Natural killer cell (primary cell): ENCODE measurements around the gene EXOC6B. TPM values are rescaled to one million over a fixed set of nuclear protein-coding genes. Genes with fewer than 3 reads are reported as not detected.

Experiments
- ATAC-seq, 3 donors: fragments of 150-1000 bp in 2 of 3; fragments of 200-7000 bp in 1 of 3; cut with Tn5 transposase; 1 replicate in 1 of 3; 2 replicates in 2 of 3; pipeline ENCODE4 v1.10.0; 2021; ENCODE audit warnings: mild to moderate bottlenecking in 2 of 3, moderate library complexity in 2 of 3
- DNase-seq, 2 donors: peaks; one replicate each; pipeline versions ENCODE4 v3.0.0 to v3.0.0-alpha.2; 2013 to 2021; ENCODE audit warnings: mixed read lengths in 1 of 2
- H3K27ac ChIP-seq: one replicate; pipeline ENCODE4 v1.5.1; 2013; ENCODE audit warnings: mild to moderate bottlenecking, low read length
- H3K27me3 ChIP-seq: one replicate; pipeline ENCODE4 v1.6.1; 2013; ENCODE audit warnings: low read length; ENCODE audit not compliant: control insufficient read depth, insufficient read depth
- H3K36me3 ChIP-seq: one replicate; pipeline ENCODE4 v1.6.1; 2013; ENCODE audit warnings: low read length; ENCODE audit not compliant: control insufficient read depth, insufficient read depth
- H3K4me1 ChIP-seq: one replicate; pipeline ENCODE4 v1.6.1; 2013; ENCODE audit warnings: low read length; ENCODE audit not compliant: control insufficient read depth, insufficient read depth
- H3K4me3 ChIP-seq: one replicate; pipeline ENCODE4 v1.5.1; 2013; ENCODE audit warnings: low read length
- H3K9me3 ChIP-seq: one replicate; pipeline ENCODE4 v1.6.1; 2013; ENCODE audit warnings: low read length; ENCODE audit not compliant: control insufficient read depth, insufficient read depth
- H3K27ac Mint-ChIP-seq, 2 donors: one replicate each; pipeline ENCODE4 v1.8.0; 2022; ENCODE audit warnings: mild to moderate bottlenecking in 2 of 2, mixed read lengths in 2 of 2, moderate library complexity in 1 of 2
- H3K27me3 Mint-ChIP-seq, 2 donors: one replicate each; pipeline ENCODE4 v1.8.0; 2022; ENCODE audit warnings: low read depth in 2 of 2, mixed read lengths in 2 of 2
- H3K36me3 Mint-ChIP-seq: one replicate; pipeline ENCODE4 v1.8.0; 2022; ENCODE audit warnings: mixed read lengths
- H3K4me1 Mint-ChIP-seq, 2 donors: one replicate each; pipeline ENCODE4 v1.8.0; 2022; ENCODE audit warnings: mixed read lengths in 2 of 2
- H3K4me3 Mint-ChIP-seq: one replicate; pipeline ENCODE4 v1.8.0; 2022; ENCODE audit warnings: mild to moderate bottlenecking, moderate library complexity, mixed read lengths
- H3K9me3 Mint-ChIP-seq, 2 donors: one replicate each; pipeline ENCODE4 v1.8.0; 2022; ENCODE audit warnings: mixed read lengths in 2 of 2
- WGBS: methylation state at CpG from one replicate; pipeline ENCODE4 v1.1.7; 2013; ENCODE audit warnings: missing lambda C conversion rate; ENCODE audit not compliant: insufficient coverage; 5-methylcytosine and 5-hydroxymethylcytosine counted together
- intact Hi-C: fragments of 100-400 bp; cut with micrococcal nuclease; formaldehyde crosslinking; loops from one replicate; pipeline ENCODE4 v1.14.2; 2022
- total RNA-seq, 4 donors: library from RNA; stranded (reverse); fragments of 120-200 nt in 1 of 4; gene quantifications; one replicate each; pipeline versions ENCODE4 v1.2.3 to v1.2.4, GENCODE V29; 2013 to 2022
- TF ChIP-seq, protein P1 (sequence below): fragments of 200-600 bp; IDR thresholded peaks from one replicate; pipeline ENCODE4 v1.8.0; 2022; ENCODE audit warnings: antibody characterized with exemption

EXOC6B gene
- total RNA-seq, 3 donors from 2014 or later (not counting 1 experiment from before 2014, with no cell fraction given), result 16.6 to 17.2 (median 17.1) TPM

DNA sequence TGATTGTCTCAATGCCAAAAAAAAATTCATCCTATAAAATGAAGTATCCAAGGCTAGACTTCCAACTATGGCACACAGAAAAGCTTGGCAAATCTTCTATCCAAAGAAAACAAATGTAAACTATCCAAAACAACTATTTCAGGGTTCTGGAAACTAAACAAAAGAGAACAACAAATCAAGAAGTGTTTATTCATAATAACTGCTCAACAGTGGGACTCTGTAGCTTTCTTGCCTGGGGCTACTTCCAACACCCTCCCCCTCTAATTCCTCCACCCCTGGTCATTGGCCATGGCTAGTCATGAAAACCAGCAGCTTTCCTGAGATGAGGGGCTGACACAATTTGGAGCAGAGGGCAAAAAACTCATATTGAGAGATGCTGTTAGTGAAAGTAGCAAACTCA lies 107.0 kb downstream of the EXOC6B start:
- DNase-seq (no peak), ATAC-seq (no peak)
- Histone ChIP-seq H3K4me3 (no peak overlapping the region), H3K4me1 (no peaks in the 10 kb centered on the region), H3K27ac (no peak overlapping the region), H3K27me3 (no peaks in the 10 kb centered on the region), H3K9me3 (no peaks in the 10 kb centered on the region), H3K36me3 (no peaks in the 10 kb centered on the region)
- Mint-ChIP-seq H3K36me3 (no peaks in the 10 kb centered on the region), H3K9me3 (no peaks in the 10 kb centered on the region), H3K27ac (no peak overlapping the region), H3K4me3 (no peak overlapping the region), H3K27me3 (no peaks in the 10 kb centered on the region), H3K4me1 (peaks cover 0 to 9% of the 10 kb centered on the region in 2 donors)
- intact Hi-C loops, result no loop called here
- TF ChIP-seq, protein P1, sequence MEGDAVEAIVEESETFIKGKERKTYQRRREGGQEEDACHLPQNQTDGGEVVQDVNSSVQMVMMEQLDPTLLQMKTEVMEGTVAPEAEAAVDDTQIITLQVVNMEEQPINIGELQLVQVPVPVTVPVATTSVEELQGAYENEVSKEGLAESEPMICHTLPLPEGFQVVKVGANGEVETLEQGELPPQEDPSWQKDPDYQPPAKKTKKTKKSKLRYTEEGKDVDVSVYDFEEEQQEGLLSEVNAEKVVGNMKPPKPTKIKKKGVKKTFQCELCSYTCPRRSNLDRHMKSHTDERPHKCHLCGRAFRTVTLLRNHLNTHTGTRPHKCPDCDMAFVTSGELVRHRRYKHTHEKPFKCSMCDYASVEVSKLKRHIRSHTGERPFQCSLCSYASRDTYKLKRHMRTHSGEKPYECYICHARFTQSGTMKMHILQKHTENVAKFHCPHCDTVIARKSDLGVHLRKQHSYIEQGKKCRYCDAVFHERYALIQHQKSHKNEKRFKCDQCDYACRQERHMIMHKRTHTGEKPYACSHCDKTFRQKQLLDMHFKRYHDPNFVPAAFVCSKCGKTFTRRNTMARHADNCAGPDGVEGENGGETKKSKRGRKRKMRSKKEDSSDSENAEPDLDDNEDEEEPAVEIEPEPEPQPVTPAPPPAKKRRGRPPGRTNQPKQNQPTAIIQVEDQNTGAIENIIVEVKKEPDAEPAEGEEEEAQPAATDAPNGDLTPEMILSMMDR, result no peak

GRCh38 chr2:72716601-72717000 lies 109.2 kb downstream of the EXOC6B start:
- Mint-ChIP-seq H3K9me3 (no peaks in the 10 kb centered on the region), H3K4me1 (peaks cover 0 to 9% of the 10 kb centered on the region in 2 donors), H3K27ac (no peak overlapping the region), H3K36me3 (no peaks in the 10 kb centered on the region), H3K27me3 (no peaks in the 10 kb centered on the region), H3K4me3 (no peak overlapping the region)
- TF ChIP-seq, protein P1, result no peak
- intact Hi-C loops, result no loop called here
- Histone ChIP-seq H3K9me3 (no peaks in the 10 kb centered on the region), H3K4me1 (no peaks in the 10 kb centered on the region), H3K27ac (no peak overlapping the region), H3K27me3 (no peaks in the 10 kb centered on the region), H3K4me3 (no peak overlapping the region), H3K36me3 (no peaks in the 10 kb centered on the region)
- WGBS, result 0% methylated on average over 1 of the region's 2 CpGs
- DNase-seq, result no peak
- ATAC-seq, result no peak

DNA sequence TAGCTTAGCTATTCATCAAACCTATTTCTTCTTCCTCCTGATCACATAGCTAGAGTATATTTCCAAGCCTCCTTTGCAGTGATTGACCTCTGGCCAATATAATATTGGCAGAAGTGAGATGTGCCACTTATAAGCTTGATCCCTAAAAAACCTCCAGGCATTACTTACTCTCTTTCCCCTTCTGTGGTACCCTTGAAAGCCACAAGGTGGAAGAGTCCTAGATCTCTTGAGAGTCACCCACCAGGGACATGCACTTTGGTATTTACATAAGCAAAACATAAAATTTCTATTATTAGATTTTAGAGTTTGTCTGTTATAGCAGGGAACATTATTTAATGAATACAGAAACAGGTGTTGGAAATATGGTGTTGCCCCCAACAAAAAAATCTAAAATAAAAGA lies 112.0 kb downstream of the EXOC6B start:
- Histone ChIP-seq H3K27me3 (no peaks in the 10 kb centered on the region), H3K9me3 (no peaks in the 10 kb centered on the region), H3K27ac (no peak overlapping the region), H3K4me3 (no peak overlapping the region), H3K4me1 (no peaks in the 10 kb centered on the region), H3K36me3 (no peaks in the 10 kb centered on the region)
- H3K36me3 Mint-ChIP-seq, result no peaks in the 10 kb centered on the region
- no peak overlapping the region for H3K27ac Mint-ChIP-seq
- H3K9me3 Mint-ChIP-seq, result no peaks in the 10 kb centered on the region
- peaks cover 0 to 9% of the 10 kb centered on the region in 2 donors for H3K4me1 Mint-ChIP-seq
- intact Hi-C loops, result no loop called here
- ATAC-seq, result no peak
- no peak for DNase-seq
- no peaks in the 10 kb centered on the region for H3K27me3 Mint-ChIP-seq
- TF ChIP-seq, protein P1, result no peak
- no peak overlapping the region for H3K4me3 Mint-ChIP-seq

- no peaks in the 10 kb centered on the region for H3K36me3 ChIP-seq
- TF ChIP-seq, protein P1, result no peak
- no peaks in the 10 kb centered on the region for H3K9me3 ChIP-seq
- Mint-ChIP-seq H3K4me1 (peaks cover 0 to 9% of the 10 kb centered on the region in 2 donors), H3K27ac (no peak overlapping the region), H3K4me3 (no peak overlapping the region), H3K27me3 (no peaks in the 10 kb centered on the region), H3K36me3 (no peaks in the 10 kb centered on the region), H3K9me3 (no peaks in the 10 kb centered on the region)
- intact Hi-C loops, result no loop called here
- H3K27me3 ChIP-seq, result no peaks in the 10 kb centered on the region
- DNase-seq, result no peak
- no peak overlapping the region for H3K27ac ChIP-seq
- no peaks in the 10 kb centered on the region for H3K4me1 ChIP-seq
- H3K4me3 ChIP-seq, result no peak overlapping the region
- no peak for ATAC-seq
Measured at GRCh38 chr2:72712977-72713376, 112.9 kb downstream of the EXOC6B start.
